Esophagus muscularis mucosa (tissue), 4 donors: Measurements from ENCODE around the gene HADHB. TPM values are rescaled to one million over a fixed set of nuclear protein-coding genes. Genes with fewer than 3 reads are reported as not detected.
A peak's percentile ranks its signal among the peaks of the same experiment; 100 is the strongest.
"Not testable (repeated sequence)": the region's sequence is repeated elsewhere in the genome, so short reads cannot be mapped to it uniquely, and the experiment has no call there.

Experiments
- DNase-seq: peaks from one replicate; pipeline ENCODE4 v3.0.0-alpha.2; 2017; ENCODE audit errors: extremely low spot score
- H3K27ac ChIP-seq, 4 donors: fragments of 200-600 bp; sonication (generic); replicated peaks in 1 of 4; 1 replicate in 3 of 4; 2 replicates in 1 of 4; pipeline ENCODE4 v1.5.1; 2016 to 2019; ENCODE audit warnings: mild to moderate bottlenecking in 1 of 4
- H3K27me3 ChIP-seq, 4 donors: fragments of 200-600 bp; sonication (generic); one replicate each; pipeline versions ENCODE4 v1.5.1 to v1.6.0; 2016 to 2019
- H3K36me3 ChIP-seq, 4 donors: fragments of 200-600 bp; sonication (generic); one replicate each; pipeline ENCODE4 v1.5.1; 2016 to 2019
- H3K4me1 ChIP-seq, 4 donors: fragments of 200-600 bp; sonication (generic); one replicate each; pipeline ENCODE4 v1.5.1; 2016 to 2019
- H3K4me3 ChIP-seq, 4 donors: fragments of 200-600 bp; sonication (generic); 1 replicate in 2 of 4; 2 replicates in 2 of 4; pipeline ENCODE4 v1.5.1; 2016 to 2019; ENCODE audit warnings: mild to moderate bottlenecking in 4 of 4, moderate library complexity in 1 of 4
- H3K9me3 ChIP-seq, 4 donors: fragments of 200-600 bp; sonication (generic); 1 replicate in 3 of 4; 2 replicates in 1 of 4; pipeline ENCODE4 v1.5.1; 2016 to 2019
- CTCF ChIP-seq, 3 experiments: fragments of 200-600 bp in 2 of 3; fragments of 450-650 bp in 1 of 3; sonication (generic) in 2 of 3; IDR thresholded peaks; one replicate each; pipeline ENCODE4 v1.5.1; 2017 to 2019; ENCODE audit warnings: antibody characterized with exemption in 3 of 3, mild to moderate bottlenecking in 2 of 3, moderate library complexity in 1 of 3
- EP300 ChIP-seq: sonication (generic); formaldehyde crosslinking; IDR thresholded peaks from one replicate; pipeline ENCODE4 v1.6.1; 2017; ENCODE audit warnings: antibody characterized with exemption
- POLR2A ChIP-seq: fragments of 450-650 bp; IDR thresholded peaks from one replicate; pipeline ENCODE4 v1.6.1; 2017; ENCODE audit warnings: antibody characterized with exemption, moderate library complexity, mild to moderate bottlenecking, low read depth
- POLR2AphosphoS5 ChIP-seq, 2 donors: sonication (generic); formaldehyde crosslinking; IDR thresholded peaks; one replicate each; pipeline ENCODE4 v1.6.1; 2017; ENCODE audit warnings: antibody characterized with exemption in 2 of 2
- WGBS: methylation state at CpG from one replicate; pipeline ENCODE4 v1.1.5; 2018; 5-methylcytosine and 5-hydroxymethylcytosine counted together
- intact Hi-C: fragments of 100-400 bp; cut with DNase I; formaldehyde crosslinking; loops from one replicate; pipeline ENCODE4 v1.15.1; 2023
- total RNA-seq, 4 donors: library from RNA; depleted of rRNA; stranded (reverse); fragments of >200 nt; gene quantifications; one replicate each; pipeline versions ENCODE4 v1.1.0 to v1.2.1, GENCODE V29; 2016

HADHB gene
- total RNA-seq, 4 donors from 2014 or later: 163 to 399 (median 192) TPM

- intact Hi-C loops: loop anchor here (5.0 kb wide), 1 partner anchor 89 kb away; no protein-coding TSS in a partner anchor
- WGBS: 47% methylated on average over 4 of the region's 4 CpGs
These were observed 81.1 kb downstream of the HADHB start for GRCh38 chr2:26325851-26326250.

DNA sequence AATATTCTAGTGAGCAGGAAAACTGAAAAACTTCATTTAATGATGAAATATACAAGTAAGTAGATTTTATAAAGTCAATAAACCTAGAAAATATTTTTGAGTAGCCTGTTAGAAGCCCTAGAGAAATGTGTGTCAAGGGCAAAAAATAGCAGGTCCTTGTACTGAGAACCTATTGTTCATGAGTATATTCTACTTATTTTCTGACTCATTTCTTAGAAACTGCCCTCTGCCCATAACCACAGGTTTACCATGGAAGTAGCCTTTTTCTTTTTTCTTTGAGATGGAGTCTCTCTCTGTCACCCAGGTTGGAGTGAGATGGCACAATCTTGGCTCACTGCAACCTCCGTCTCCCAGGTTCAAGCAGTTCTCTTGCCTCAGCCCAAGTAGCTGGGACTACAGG is 81.8 kb downstream of the HADHB start:
- TF ChIP-seq POLR2A (no peak), POLR2AphosphoS5 (IDR thresholded peaks at IDR 0.05) (no peak), CTCF (IDR thresholded peaks at IDR 0.05) (no peak), EP300 (no peak)
- no peak for DNase-seq
- intact Hi-C loops: loop anchor here (5.0 kb wide), 1 partner anchor 89 kb away; no protein-coding TSS in a partner anchor
- Histone ChIP-seq H3K4me3 (no peak overlapping the region), H3K27ac (no peak overlapping the region), H3K27me3 (no peaks in the 10 kb centered on the region), H3K36me3 (no peaks in the 10 kb centered on the region), H3K9me3 (no peaks in the 10 kb centered on the region), H3K4me1 (peaks cover 0 to 3% (median 0%) of the 10 kb centered on the region in 4 donors)
- 75% methylated on average over 1 of the region's 1 CpG for whole genome bisulfite sequencing

More at GRCh38 chr2:26325851-26326250, 81.1 kb downstream of the HADHB start:
- Histone ChIP-seq H3K9me3 (no peaks in the 10 kb centered on the region), H3K27me3 (no peaks in the 10 kb centered on the region), H3K4me3 (no peak overlapping the region), H3K27ac (no peak overlapping the region), H3K36me3 (no peaks in the 10 kb centered on the region), H3K4me1 (peaks cover 0 to 3% (median 0%) of the 10 kb centered on the region in 4 donors)
- TF ChIP-seq EP300 (no peak), CTCF (IDR thresholded peaks at IDR 0.05) (no peak), POLR2A (no peak), POLR2AphosphoS5 (IDR thresholded peaks at IDR 0.05) (no peak)
- no peak for DNase-seq

DNA sequence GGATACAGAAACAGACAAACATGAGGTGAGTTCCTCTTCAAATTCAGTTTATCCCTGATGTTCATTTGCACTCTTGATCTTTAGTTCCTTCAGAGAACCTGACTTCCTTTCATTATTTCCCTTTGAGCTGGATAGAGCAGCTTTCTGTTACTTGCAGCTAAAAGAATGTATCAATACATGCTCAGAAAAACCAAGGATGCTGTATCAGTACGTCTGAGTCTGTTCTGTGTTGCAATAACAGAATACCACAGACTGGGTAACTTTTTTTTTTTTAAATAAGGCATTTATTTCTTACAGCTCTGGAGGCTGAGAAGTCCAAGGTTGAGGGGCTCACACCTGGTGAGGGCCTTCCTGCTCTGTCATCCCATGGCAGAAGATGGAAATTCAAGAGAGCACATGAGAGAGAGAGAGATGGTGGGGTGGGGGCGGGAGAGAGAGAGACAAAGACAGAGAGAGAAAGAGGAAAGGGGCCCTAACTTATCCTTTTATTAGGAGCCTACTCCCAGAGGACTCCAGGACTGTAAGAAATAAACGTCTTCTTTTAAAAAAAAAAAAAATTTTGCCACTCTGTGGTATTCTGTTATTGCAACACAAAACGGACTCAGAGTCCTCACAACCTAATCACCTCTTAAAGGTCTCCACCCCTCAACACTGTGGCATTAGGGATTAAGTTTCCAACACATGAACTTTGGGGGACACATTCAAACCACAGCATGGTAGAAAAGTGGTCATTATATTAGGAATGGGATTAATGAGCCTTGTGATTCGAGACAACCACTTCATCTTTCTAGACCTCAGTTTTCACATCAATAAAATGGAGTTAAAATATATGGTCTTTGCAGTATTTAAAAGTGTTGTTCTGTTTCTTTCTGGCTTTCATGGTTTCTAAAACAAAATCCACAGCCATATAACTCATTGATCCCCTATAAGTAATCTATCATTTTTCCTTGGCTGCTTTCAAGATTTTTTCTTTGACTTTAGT is 82.8 kb downstream of the HADHB start:
- TF ChIP-seq POLR2A: no peak
- TF ChIP-seq POLR2AphosphoS5 (IDR thresholded peaks at IDR 0.05): no peak
- no peak for TF ChIP-seq CTCF (IDR thresholded peaks at IDR 0.05)
- no peak for TF ChIP-seq EP300
- 56% methylated on average over 5 of the region's 5 CpGs for WGBS
- intact Hi-C loops: loop anchor here (5.0 kb wide), 1 partner anchor 90 kb away; no protein-coding TSS in a partner anchor
- no peaks in the 10 kb centered on the region for H3K27me3 ChIP-seq
- DNase-seq: no peak
- H3K36me3 ChIP-seq: no peaks in the 10 kb centered on the region
- no peak overlapping the region for H3K4me3 ChIP-seq
- no peaks in the 10 kb centered on the region for H3K9me3 ChIP-seq
- no peak overlapping the region for H3K27ac ChIP-seq
- peaks cover 0 to 3% (median 0%) of the 10 kb centered on the region in 4 donors for H3K4me1 ChIP-seq

DNA sequence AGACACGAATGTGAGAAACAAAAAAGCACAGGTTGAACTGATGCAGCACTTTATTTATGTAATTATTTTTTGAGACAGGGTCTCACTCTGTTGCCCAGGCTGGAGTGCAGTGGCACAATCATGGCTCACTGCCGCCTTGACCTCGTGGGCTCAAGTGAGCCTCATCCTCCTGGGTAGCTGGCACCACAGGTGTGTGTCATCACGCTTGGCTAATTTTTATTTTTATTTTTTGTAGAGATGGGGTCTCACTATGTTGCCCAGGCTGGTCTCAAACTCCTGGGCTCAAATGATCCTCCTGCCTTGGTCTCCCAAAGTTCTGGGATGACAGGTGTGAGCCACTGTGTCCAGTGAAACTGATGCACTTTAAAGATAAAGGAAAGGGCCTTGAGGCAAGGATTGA is 84.3 kb downstream of the HADHB start:
- H3K27ac ChIP-seq, H3K9me3 ChIP-seq: not testable (repeated sequence)
- intact Hi-C loops: loop anchor here (5.0 kb wide), 1 partner anchor 92 kb away; no protein-coding TSS in a partner anchor

GRCh38 chr2:26330114-26330549 is 85.4 kb downstream of the HADHB start:
- Histone ChIP-seq H3K27ac (no peak overlapping the region), H3K27me3 (no peaks in the 10 kb centered on the region), H3K4me3 (no peak overlapping the region), H3K36me3 (no peaks in the 10 kb centered on the region), H3K4me1 (peaks cover 0 to 3% (median 0%) of the 10 kb centered on the region in 4 donors), H3K9me3 (no peaks in the 10 kb centered on the region)
- 4% methylated on average over 7 of the region's 7 CpGs for WGBS
- intact Hi-C loops: loop anchor here (10.0 kb wide), 1 partner anchor 375 kb away; no protein-coding TSS in a partner anchor
- DNase-seq: peak; percentile 98
- TF ChIP-seq POLR2A: no peak
- TF ChIP-seq CTCF (IDR thresholded peaks at IDR 0.05): peak; percentile 89 to 91 (median 90)
- TF ChIP-seq EP300: no peak
- TF ChIP-seq POLR2AphosphoS5 (IDR thresholded peaks at IDR 0.05): peak in 1 of 2 donors; percentile 49

More for the DNA sequence above, 84.3 kb downstream of the HADHB start:
- not testable (repeated sequence) for H3K27me3 ChIP-seq, DNase-seq, H3K4me3 ChIP-seq, H3K4me1 ChIP-seq, H3K36me3 ChIP-seq
- 93% methylated on average over 4 of the region's 4 CpGs for WGBS
